ENCODE results near the gene RAB27A.
A peak's percentile ranks its signal among the peaks of the same experiment; 100 is the strongest.
"Not testable (repeated sequence)": the region's sequence is repeated elsewhere in the genome, so short reads cannot be mapped to it uniquely, and the experiment has no call there.

RAB27A gene

DNA sequence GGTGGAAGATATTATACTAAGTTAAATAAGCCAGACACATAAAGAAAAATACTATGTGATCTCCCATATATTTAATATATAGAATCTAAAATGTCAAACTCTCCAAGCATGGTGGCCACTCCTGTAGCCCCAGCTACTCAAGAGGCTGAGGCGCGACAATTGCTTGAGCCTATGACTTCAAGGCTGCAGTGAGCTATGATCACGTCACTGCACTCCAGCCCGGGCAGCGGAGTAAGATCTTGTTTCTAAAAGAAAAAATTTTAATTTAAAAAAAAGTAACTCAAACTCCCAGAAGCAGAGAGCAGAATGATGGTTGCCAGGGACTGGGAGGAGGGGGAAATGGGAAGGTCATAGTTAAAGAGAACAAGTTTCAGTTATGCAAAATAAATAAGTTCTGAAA lies 13.3 kb downstream of the RAB27A start:
- TF ChIP-seq ZNF274 (IDR thresholded peaks at IDR 0.05; ENCODE audit: low read depth, low read length) = no peak
- H3K4me3 ChIP-seq (ENCODE audit: low read length) = peak overlapping the region; percentile 55; the same call in 1 of the 2 replicates

DNA sequence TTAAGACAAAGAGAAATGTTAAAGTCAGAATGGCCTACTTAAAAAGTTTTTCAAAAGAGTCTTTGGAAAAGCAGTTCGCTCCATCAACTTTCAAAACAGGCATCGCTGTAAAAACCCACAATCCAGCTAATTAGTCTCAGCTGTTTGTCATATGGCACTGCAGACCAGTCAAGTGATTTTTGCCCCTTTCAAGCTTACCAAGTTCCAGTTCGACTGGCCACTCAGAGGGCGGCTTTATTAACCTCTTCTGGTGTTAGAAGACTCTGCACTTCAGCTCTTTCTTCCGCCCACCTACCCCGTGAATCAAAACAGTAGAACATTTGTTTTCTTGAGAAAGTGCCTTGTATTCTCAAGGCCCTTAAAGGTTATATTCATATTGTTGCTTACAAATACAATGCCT lies 19.3 kb downstream of the RAB27A start:
- no peak overlapping the region for H3K4me3 ChIP-seq (ENCODE audit: low read length)
- no peak for TF ChIP-seq ZNF274 (IDR thresholded peaks at IDR 0.05; ENCODE audit: low read depth, low read length)

DNA sequence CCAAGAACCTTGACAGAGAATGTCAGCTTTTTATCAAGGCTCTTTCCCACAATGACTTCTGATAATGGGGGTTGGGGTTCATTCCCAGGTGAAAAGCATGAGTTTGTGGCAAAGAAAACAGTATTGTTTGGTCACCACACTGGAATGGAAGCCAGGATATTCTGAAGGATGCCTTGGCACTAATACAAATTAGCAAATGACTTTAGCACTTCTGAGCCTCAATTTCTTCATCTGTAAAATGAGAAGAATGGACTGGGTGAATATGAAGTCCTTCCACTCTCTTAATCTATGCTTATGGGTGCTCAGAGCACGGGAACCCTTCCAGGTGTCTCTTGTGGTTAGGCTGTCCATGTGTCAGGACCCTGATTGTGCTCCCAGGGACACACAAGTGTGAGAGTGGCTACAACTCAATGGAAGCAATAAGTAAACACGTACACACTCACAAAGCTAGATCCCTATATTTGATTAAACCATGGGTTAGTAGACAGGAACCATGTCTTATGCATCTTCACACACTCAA lies 21.4 kb downstream of the RAB27A start:
- no peak for TF ChIP-seq ZNF274 (IDR thresholded peaks at IDR 0.05; ENCODE audit: low read depth, low read length)
- H3K4me3 ChIP-seq (ENCODE audit: low read length) = no peak overlapping the region

DNA sequence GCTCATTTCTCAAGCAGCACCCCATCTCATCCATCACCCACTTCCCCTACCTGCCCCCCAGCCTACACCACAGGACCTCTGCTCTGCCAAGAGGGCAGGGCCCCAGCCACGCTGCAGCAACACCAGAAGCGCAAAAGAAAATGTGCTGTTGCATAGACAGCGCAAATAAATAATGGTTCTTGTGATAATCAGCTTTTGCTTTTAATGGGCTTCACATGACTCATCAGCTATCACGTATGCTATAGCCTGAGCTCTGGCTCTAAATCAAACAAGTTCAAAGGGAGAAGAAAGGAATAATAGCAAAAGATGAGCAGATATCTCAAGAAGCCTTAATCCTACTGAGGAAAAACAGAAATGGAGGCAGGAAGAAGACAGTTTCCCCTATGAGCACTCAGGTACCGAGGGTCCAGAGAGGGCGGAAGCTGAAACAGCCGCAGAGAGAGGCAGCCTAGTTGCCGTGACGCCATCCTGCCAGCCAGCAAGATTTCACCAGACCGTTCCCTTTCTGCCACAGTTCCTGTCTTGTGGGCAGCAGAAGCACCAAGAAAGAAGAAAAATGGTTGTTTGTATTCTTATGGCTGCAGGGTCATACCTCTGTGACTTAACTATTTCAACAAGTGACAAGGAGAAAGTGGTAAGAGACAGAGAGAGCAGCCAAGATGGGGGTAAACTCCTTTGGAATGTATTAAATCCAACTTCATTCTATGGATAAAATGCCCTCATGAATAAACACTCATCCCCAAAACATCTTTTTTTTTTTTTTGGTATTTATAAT lies 22.0 kb downstream of the RAB27A start:
- TF ChIP-seq ZNF274 (IDR thresholded peaks at IDR 0.05; ENCODE audit: low read depth, low read length) = no peak
- no peak overlapping the region; the same call in 1 of the 2 replicates for H3K4me3 ChIP-seq (ENCODE audit: low read length)

DNA sequence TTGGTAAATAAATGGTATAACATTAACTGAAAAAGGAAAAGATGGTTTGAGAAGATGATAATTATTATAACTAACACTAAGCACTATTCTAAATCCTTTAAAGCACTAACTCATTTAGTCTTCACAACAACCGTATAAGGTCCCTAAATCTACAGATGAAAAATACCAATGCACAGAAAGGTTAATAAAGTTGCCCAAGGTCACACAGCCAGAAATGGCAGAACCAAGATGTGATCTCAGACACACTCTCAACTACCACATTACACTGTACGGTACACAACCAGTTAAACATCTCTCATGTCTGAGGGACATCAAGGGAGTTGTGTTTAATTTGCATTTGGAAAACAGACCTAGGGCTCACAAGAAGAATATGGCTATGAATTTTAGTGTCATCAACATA lies 23.1 kb downstream of the RAB27A start:
- H3K4me3 ChIP-seq (ENCODE audit: low read length) = no peak overlapping the region
- TF ChIP-seq ZNF274 (IDR thresholded peaks at IDR 0.05; ENCODE audit: low read depth, low read length) = no peak

DNA sequence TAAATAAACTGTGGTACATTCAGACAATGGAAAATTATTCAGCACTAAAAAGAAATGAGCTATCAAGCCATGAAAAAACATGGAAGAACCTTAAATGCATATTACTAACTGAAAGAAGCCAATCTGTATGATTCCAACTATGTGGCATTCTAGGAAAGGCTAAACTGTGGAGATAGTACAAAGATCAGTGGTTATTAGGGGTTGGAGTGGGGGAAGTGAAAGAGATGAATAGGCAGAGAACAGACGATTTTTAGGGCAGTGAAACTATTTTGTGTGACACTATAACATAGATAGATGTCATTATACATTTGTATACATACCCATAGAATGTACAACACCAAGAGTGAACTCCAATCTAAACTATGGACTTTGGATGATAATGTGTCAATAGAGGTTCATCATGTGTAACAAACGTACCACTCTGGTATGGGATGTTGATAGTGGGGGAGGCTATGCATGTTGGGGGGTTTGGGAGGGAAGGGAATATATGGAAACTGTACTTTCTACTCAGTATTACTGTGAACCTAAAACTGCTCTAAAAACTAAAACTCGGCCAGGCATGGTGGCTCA lies 29.0 kb downstream of the RAB27A start:
- no peak for TF ChIP-seq ZNF274 (IDR thresholded peaks at IDR 0.05; ENCODE audit: low read depth, low read length)
- H3K4me3 ChIP-seq (ENCODE audit: low read length) = no peak overlapping the region

DNA sequence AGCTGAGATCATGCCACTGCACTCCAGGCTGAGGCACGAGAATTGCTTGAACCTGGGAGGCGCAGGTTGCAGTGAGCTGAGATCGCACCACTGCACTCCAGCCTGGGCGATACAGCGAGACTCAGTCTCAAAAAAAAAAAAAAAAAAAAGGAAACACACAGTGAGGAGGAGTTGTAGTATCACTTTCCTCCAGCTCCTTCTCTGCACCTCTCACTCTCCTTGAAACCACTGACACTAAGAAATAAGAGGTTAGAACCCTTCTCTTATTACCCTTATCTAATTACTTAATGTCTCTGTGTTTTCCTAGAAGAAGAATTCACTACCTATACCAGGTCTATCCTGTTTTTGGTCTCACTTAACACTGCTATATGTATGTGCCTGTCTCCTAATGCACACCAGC lies 31.7 kb downstream of the RAB27A start:
- no peak overlapping the region for H3K4me3 ChIP-seq (ENCODE audit: low read length)
- no peak for TF ChIP-seq ZNF274 (IDR thresholded peaks at IDR 0.05; ENCODE audit: low read depth, low read length)

DNA sequence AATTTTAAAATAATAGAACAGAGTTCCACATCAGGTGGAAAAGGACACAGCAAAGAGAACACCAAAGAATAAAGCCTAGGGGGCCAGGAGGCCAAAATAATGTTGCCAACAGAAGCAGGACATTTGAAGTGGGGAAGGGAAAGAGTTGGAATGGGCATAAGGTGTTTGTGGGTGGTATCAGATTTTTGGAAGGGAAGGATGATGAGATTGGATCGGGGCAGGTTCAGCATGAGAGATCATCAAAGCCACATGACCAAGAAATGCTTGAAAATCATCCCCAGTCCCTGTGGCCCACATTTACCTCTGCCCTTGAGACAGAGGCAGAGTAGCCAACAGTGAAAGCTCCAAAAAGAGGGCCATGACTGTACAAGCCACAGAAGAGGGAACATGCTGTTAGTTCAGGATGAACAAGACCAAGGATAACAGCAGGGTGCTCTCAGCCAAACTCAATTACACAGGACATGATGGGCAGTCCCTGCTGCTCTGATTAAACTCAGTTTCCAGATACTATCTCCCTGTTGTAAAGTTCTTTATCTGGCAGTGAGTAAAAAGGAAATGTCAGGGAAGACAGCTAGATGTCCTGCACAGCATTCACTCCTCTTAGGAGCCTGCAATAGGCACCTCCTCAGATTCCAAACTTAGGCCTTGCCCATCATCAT lies 32.5 kb downstream of the RAB27A start:
- TF ChIP-seq ZNF274 (IDR thresholded peaks at IDR 0.05; ENCODE audit: low read depth, low read length) = no peak
- no peak overlapping the region for H3K4me3 ChIP-seq (ENCODE audit: low read length)

DNA sequence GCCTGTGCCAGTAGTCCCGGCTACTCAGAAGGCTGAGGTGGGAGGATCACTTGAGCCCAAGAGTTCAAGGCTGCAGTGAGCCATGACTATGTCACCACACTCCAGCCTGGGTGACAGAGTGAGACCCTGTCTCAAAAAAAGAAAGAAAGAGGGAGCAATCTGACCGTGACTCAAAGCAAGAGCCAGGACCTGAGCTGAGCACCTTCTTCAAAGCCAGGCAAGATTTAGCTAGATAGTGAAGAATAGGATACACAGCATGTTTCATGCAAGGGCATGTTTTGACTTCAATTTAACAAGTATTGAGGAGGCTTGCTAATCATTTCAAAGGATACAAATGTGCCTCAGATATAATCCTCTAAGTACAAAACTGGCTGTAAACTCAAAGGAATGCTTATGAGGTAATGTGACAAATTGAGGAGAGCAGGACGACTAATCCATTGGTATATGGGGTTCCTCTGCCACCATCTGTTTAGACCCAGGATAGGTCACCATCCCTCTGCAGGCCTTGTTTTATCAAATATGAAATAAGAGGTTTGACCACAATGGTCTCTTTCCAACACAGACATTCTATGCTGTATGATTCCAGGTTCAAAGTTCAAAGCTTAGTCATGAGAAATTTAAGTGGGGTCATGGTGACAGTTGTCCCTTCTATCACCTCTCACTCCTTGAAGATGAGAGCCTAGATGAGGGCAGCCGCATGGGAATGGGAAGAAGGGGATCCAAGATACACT lies 33.2 kb downstream of the RAB27A start:
- no peak for TF ChIP-seq ZNF274 (IDR thresholded peaks at IDR 0.05; ENCODE audit: low read depth, low read length)
- H3K4me3 ChIP-seq (ENCODE audit: low read length) = no peak overlapping the region; the same call in 1 of the 2 replicates

DNA sequence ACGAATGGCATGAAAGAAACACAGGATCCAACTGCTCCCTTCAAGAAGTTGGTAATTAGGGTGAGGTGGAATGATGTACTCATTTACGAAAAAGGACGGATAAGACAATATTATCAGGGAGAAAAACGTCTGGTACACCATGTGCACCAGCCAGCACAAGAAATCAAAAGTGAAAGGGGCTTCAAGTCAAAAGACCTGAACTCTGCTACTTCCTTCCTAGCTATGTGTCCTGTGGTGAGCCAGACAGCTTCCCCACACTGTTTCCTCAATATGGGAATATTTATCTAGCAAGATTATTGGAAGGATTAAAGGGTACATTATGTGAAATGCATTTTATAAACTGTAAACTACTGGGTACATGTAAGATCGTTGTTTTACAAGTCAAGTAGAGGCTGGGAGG lies 33.9 kb downstream of the RAB27A start:
- TF ChIP-seq ZNF274 (IDR thresholded peaks at IDR 0.05; ENCODE audit: low read depth, low read length) = no peak
- H3K4me3 ChIP-seq (ENCODE audit: low read length) = peak overlapping the region; percentile 53; the same call in 1 of the 2 replicates

DNA sequence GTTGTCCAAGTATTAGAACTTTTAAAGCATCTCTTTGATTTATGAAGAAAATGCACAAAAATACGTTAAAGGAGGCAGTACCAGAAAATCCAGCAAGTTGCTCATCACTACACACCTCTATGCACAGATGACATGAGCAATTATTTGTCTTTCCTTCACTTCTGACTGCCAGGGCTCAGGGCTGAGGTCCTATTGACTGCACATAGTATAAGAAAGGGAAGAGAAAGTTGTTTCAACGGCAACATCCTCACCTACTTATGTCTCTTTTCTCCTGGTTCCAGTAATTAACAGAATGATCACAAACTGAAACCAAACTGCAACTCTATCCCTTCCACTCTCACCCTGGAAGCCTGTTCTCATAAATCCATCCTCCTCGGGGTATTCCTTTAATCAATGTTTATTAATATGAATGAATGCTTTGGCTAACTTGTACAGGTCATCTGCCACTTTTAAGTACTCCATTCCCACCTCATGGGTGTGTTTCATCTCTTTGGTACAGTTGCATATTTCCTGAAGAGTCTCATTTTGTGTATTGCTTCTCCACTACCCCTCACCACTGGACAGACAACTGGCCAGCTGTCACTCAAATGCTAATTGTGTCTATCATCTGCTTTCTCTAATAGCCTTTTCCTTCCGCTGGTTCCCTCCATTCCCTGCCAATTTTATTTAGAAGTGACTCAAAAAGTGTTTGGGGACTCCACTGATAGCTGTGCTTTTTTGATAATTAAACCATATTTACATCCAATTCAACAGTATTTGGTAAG lies 34.5 kb downstream of the RAB27A start:
- no peak for TF ChIP-seq ZNF274 (IDR thresholded peaks at IDR 0.05; ENCODE audit: low read depth, low read length)
- H3K4me3 ChIP-seq (ENCODE audit: low read length) = peak overlapping the region; percentile 53; the same call in 1 of the 2 replicates

DNA sequence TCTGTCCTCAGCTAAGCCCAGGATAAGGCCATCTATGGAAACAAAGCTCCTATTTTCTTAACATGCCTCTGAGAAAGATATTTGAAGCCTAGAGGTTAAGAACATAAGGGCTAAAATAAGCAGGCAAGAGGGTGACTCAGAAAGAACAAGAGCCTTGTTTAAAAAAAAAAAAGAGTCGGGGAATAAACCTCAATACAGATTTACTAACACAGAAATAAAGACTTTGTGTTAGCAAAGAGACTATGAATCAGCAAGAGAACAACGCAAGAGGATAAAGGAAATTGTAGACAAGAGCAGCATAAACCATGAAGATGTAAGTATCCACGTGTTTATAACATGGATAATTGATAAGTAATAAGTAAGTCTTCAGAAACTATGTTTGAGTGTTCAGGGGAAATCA lies 36.0 kb downstream of the RAB27A start:
- no peak overlapping the region for H3K4me3 ChIP-seq (ENCODE audit: low read length)
- TF ChIP-seq ZNF274 (IDR thresholded peaks at IDR 0.05; ENCODE audit: low read depth, low read length) = no peak

DNA sequence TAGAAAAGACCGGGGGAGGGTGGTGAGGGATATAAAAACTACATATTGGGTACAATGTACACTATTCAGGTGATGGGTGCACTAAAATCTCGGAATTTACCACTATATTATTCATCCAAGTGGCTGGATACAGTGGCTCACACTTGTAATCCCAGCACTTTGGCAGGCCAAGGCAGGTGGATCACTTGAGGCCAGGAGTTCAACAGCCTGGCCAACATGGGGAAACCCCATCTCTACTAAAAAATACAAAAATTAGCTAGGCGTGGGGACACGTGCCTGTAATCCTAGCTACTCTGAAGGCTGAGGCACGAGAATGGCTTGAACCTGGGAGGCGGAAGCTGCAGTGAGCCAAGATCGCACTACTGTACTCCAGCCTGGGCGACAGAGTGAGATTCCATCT lies 37.4 kb downstream of the RAB27A start:
- H3K4me3 ChIP-seq (ENCODE audit: low read length) = not testable (repeated sequence)

DNA sequence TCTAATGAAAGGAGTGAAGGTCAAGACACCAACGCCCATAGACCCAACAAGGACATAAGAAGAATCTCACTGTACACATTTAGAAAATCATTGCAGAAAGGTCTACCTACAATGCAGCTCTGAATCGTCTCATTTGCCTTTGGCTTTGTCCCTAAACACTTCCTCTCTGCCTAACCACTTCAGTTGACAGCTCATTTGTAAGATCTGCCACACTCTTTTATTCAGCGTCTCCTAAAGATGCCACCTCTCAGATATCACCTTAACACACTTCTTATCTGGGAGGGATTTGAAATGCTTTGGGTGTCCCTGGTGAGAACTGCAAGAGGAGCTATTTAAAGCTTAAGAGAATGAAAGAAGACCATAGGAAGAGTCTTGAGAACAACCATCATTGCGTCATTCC lies 38.7 kb downstream of the RAB27A start:
- TF ChIP-seq ZNF274 (IDR thresholded peaks at IDR 0.05; ENCODE audit: low read depth, low read length) = no peak

More for the DNA sequence above, 38.7 kb downstream of the RAB27A start:
- H3K4me3 ChIP-seq (ENCODE audit: low read length) = no peak overlapping the region

Data from GM08714 (cell line).